H1 (cell line): ENCODE data around the gene ARSB. TPM values are rescaled to one million over a fixed set of nuclear protein-coding genes. Genes with fewer than 3 reads are reported as not detected.

Experiments used
- CTCF ChIA-PET: fragments of 300-600 bp; sonication (Branson Sonifier 250); formaldehyde crosslinking; loops from one replicate; lab custom pipeline; 2021; ENCODE audit not compliant: partially characterized antibody; lab: Charles Lee
- POLR2A ChIA-PET: fragments of 300-600 bp; sonication (Branson Sonifier 250); formaldehyde crosslinking; loops from one replicate; lab custom pipeline; 2021; ENCODE audit warnings: inconsistent platforms; ENCODE audit not compliant: partially characterized antibody; lab: Charles Lee
- DNase-seq, 2 experiments: peaks; one replicate each; pipeline versions ENCODE4 v3.0.0 to v3.0.0-alpha.2; 2010 to 2022; ENCODE audit warnings: low spot score in 2 of 2, low read depth in 1 of 2, mixed read lengths in 1 of 2
- FAIRE-seq: peaks from 2 replicates; lab custom pipeline; 2011; peaks lifted over from hg19 to GRCh38; lab: Jason Lieb, UNC
- H2AFZ ChIP-seq: 2 replicates; pipeline ENCODE4 v1.8.1; 2012; ENCODE audit warnings: low read length, inconsistent platforms
- H2AK5ac ChIP-seq: 2 replicates; pipeline ENCODE4 v1.6.1; 2013; ENCODE audit warnings: low read depth, low read length
- H2BK120ac ChIP-seq: replicated peaks from 2 replicates; pipeline ENCODE3; 2013; ENCODE audit warnings: low read depth, low read length, inconsistent platforms
- H2BK12ac ChIP-seq: 2 replicates; pipeline ENCODE4 v1.6.1; 2013; ENCODE audit warnings: low read depth, low read length
- H2BK15ac ChIP-seq: 2 replicates; pipeline ENCODE4 v1.6.1; 2013; ENCODE audit warnings: low read length
- H2BK20ac ChIP-seq: 2 replicates; pipeline ENCODE4 v1.6.1; 2013; ENCODE audit warnings: low read length
- H2BK5ac ChIP-seq: 2 replicates; pipeline ENCODE4 v1.6.1; 2013; ENCODE audit warnings: low read depth, low read length
- H3K14ac ChIP-seq: 2 replicates; pipeline ENCODE4 v1.6.1; 2013; ENCODE audit warnings: inconsistent platforms; ENCODE audit not compliant: insufficient read length
- H3K18ac ChIP-seq: 2 replicates; pipeline ENCODE4 v1.6.1; 2013; ENCODE audit warnings: low read length; ENCODE audit errors: extremely low read depth
- H3K23ac ChIP-seq: 2 replicates; pipeline ENCODE4 v1.6.1; 2013; ENCODE audit warnings: inconsistent platforms; ENCODE audit not compliant: insufficient read length
- H3K23me2 ChIP-seq: 2 replicates; pipeline ENCODE4 v1.6.1; 2013; ENCODE audit warnings: low read depth, low read length
- H3K27ac ChIP-seq: 2 replicates; pipeline ENCODE4 v1.6.1; 2011; ENCODE audit warnings: low read depth, low read length, inconsistent platforms
- H3K27me3 ChIP-seq, 4 experiments: replicated peaks in 1 of 4; 1 replicate in 1 of 4; 2 replicates in 3 of 4; pipeline versions ENCODE4 v1.6.1 to v1.8.1; 2011 to 2013; ENCODE audit warnings: low read length in 3 of 4, mild to moderate bottlenecking in 3 of 4, inconsistent platforms in 2 of 4, mixed read lengths in 2 of 4, moderate library complexity in 1 of 4; ENCODE audit not compliant: control insufficient read depth in 3 of 4, insufficient read depth in 3 of 4; ENCODE audit errors: extremely low read depth in 1 of 4
- H3K36me3 ChIP-seq, 4 experiments: 2 replicates each; pipeline versions ENCODE4 v1.6.1 to v1.8.1; 2011 to 2013; ENCODE audit warnings: mild to moderate bottlenecking in 4 of 4, low read length in 3 of 4, moderate library complexity in 2 of 4, control low read depth in 1 of 4, inconsistent platforms in 1 of 4; ENCODE audit not compliant: insufficient read depth in 4 of 4, control insufficient read depth in 2 of 4
- H3K4ac ChIP-seq: replicated peaks from 2 replicates; pipeline ENCODE3; 2013; ENCODE audit warnings: low read length, low read depth, mixed read lengths, inconsistent platforms; ENCODE audit not compliant: insufficient read length
- H3K4me1 ChIP-seq, 4 experiments: replicated peaks in 1 of 4; 1 replicate in 1 of 4; 2 replicates in 3 of 4; pipeline versions ENCODE4 v1.6.1 to v1.8.1; 2011 to 2013; ENCODE audit warnings: low read length in 3 of 4, inconsistent platforms in 2 of 4, mixed read lengths in 1 of 4; ENCODE audit not compliant: insufficient read depth in 4 of 4, control insufficient read depth in 3 of 4
- H3K4me2 ChIP-seq, 2 experiments: 2 replicates each; pipeline versions ENCODE4 v1.6.1 to v1.8.1; 2011 to 2013; ENCODE audit warnings: low read depth in 2 of 2, low read length in 2 of 2, control low read depth in 1 of 2, inconsistent platforms in 1 of 2, mild to moderate bottlenecking in 1 of 2; ENCODE audit not compliant: insufficient read depth in 1 of 2
- H3K4me3 ChIP-seq, 4 experiments: fragments of 200-600, 300-600 bp in 1 of 4; sonication (generic), shearing (Covaris generic), sonication (Bioruptor Twin) in 1 of 4; 2 replicates each; pipeline versions ENCODE4 v1.5.1 to v1.8.1; 2011 to 2016; ENCODE audit warnings: low read length in 4 of 4, low read depth in 3 of 4, control low read depth in 2 of 4, inconsistent platforms in 2 of 4, mild to moderate bottlenecking in 2 of 4, mixed read lengths in 1 of 4, moderate library complexity in 1 of 4; ENCODE audit not compliant: insufficient read depth in 2 of 4; ENCODE audit errors: extremely low read depth in 1 of 4
- H3K56ac ChIP-seq: replicated peaks from 2 replicates; pipeline ENCODE3; 2013; ENCODE audit warnings: low read depth, mild to moderate bottlenecking, mixed read lengths, low read length, inconsistent platforms; ENCODE audit not compliant: insufficient read length
- H3K79me1 ChIP-seq: 2 replicates; pipeline ENCODE4 v1.6.1; 2013; ENCODE audit warnings: low read depth, low read length, control low read depth
- H3K79me2 ChIP-seq, 2 experiments: 2 replicates each; pipeline versions ENCODE4 v1.6.1 to v1.8.1; 2012 to 2013; ENCODE audit warnings: low read length in 2 of 2, mild to moderate bottlenecking in 2 of 2, inconsistent platforms in 1 of 2; ENCODE audit not compliant: insufficient read depth in 2 of 2, control insufficient read depth in 1 of 2
- H3K9ac ChIP-seq, 4 experiments: replicated peaks in 1 of 4; 1 replicate in 1 of 4; 2 replicates in 3 of 4; pipeline versions ENCODE4 v1.6.1 to v1.8.1; 2011 to 2013; ENCODE audit warnings: low read depth in 3 of 4, low read length in 3 of 4, control low read depth in 2 of 4, mild to moderate bottlenecking in 2 of 4, moderate library complexity in 2 of 4, inconsistent platforms in 1 of 4; ENCODE audit errors: extremely low read depth in 1 of 4
- H3K9me3 ChIP-seq, 2 experiments: 2 replicates each; pipeline versions ENCODE4 v1.6.1 to v1.8.1; 2012 to 2013; ENCODE audit warnings: mild to moderate bottlenecking in 2 of 2, moderate library complexity in 2 of 2, control low read depth in 1 of 2, inconsistent platforms in 1 of 2, low read depth in 1 of 2, low read length in 1 of 2, mixed read lengths in 1 of 2; ENCODE audit not compliant: insufficient read depth in 2 of 2
- H4K20me1 ChIP-seq, 2 experiments: replicated peaks in 1 of 2; 2 replicates each; pipeline versions ENCODE3 to v1.8.1; 2011 to 2013; ENCODE audit warnings: inconsistent platforms in 2 of 2, low read length in 2 of 2, mild to moderate bottlenecking in 1 of 2; ENCODE audit not compliant: insufficient read depth in 2 of 2, control insufficient read depth in 1 of 2
- H4K5ac ChIP-seq: 2 replicates; pipeline ENCODE4 v1.6.1; 2013; ENCODE audit warnings: low read length, low read depth, mixed read lengths, inconsistent platforms; ENCODE audit not compliant: insufficient read length
- H4K8ac ChIP-seq: 2 replicates; pipeline ENCODE4 v1.8.0; 2013; ENCODE audit warnings: mild to moderate bottlenecking, moderate library complexity, low read length, inconsistent platforms; ENCODE audit not compliant: insufficient read depth; ENCODE audit errors: extremely low read depth
- H4K91ac ChIP-seq: replicated peaks from 2 replicates; pipeline ENCODE3; 2013; ENCODE audit warnings: low read length, mixed read lengths, inconsistent platforms; ENCODE audit not compliant: insufficient read length
- BACH1 ChIP-seq: IDR thresholded peaks from 2 replicates; pipeline ENCODE4 v1.6.1; 2012; ENCODE audit warnings: low read length, improper control_type of control experiment
- EGR1 ChIP-seq: IDR thresholded peaks from 2 replicates; pipeline ENCODE4 v1.6.1; 2011; ENCODE audit warnings: low read depth, low read length, borderline replicate concordance
- FOSL1 ChIP-seq: IDR thresholded peaks from 2 replicates; pipeline ENCODE4 v1.6.1; 2011; ENCODE audit warnings: mild to moderate bottlenecking, low read depth, low read length, moderate library complexity; ENCODE audit not compliant: insufficient read depth
- KDM5A ChIP-seq: fragments of 200-600 bp; IDR thresholded peaks from 2 replicates; pipeline ENCODE4 v1.7.1; 2012; ENCODE audit warnings: mild to moderate bottlenecking, low read length, inconsistent platforms, mixed read lengths
- NRF1 ChIP-seq: IDR thresholded peaks from 2 replicates; pipeline ENCODE4 v1.6.1; 2011; ENCODE audit warnings: mild to moderate bottlenecking, low read depth, low read length, improper control_type of control experiment
- SIRT6 ChIP-seq: IDR thresholded peaks from one replicate; pipeline ENCODE4 v1.7.1; 2012; ENCODE audit warnings: low read length, inconsistent platforms
- SRF ChIP-seq: IDR thresholded peaks from 2 replicates; pipeline ENCODE4 v1.6.1; 2011; ENCODE audit warnings: mild to moderate bottlenecking, low read depth, low read length, moderate library complexity
- WGBS, 2 experiments: shearing (Covaris generic) in 1 of 2; methylation state at CpG; one replicate each; pipeline versions ENCODE4 v1.1.6 to v1.1.7; 2013 to 2015; ENCODE audit warnings: low lambda C conversion rate in 2 of 2, mixed read lengths in 2 of 2, inconsistent platforms in 1 of 2, low coverage in 1 of 2, missing lambda C conversion rate in 1 of 2; ENCODE audit not compliant: insufficient replicate concordance in 2 of 2, insufficient coverage in 1 of 2, insufficient read length in 1 of 2; ENCODE audit errors: extremely low coverage in 1 of 2, missing lambda C conversion rate in 1 of 2; 5-methylcytosine and 5-hydroxymethylcytosine counted together
- polyA plus RNA-seq, 7 experiments: library from polyadenylated mRNA; depleted of rRNA in 3 of 7; stranded (reverse) in 5 of 7; unstranded in 2 of 7; fragments of >200 nt in 5 of 7; fragments of 200-250 nt in 2 of 7; gene quantifications; 1 replicate in 5 of 7; 2 replicates in 1 of 7; 4 replicates in 1 of 7; pipeline versions ENCODE4 v1.2.1 to v1.2.3, GENCODE V29; 2011 to 2013; ENCODE audit warnings: missing spikeins in 2 of 7, mixed read lengths in 2 of 7
- total RNA-seq: library from RNA; stranded (reverse); fragmentation: NEBNext Ultra II Directional; extraction: Animal tissue kit (Norgen Biotek cat#: 25700); gene quantifications from 2 replicates; pipeline ENCODE4 v1.2.1, GENCODE V29; 2021
- TF ChIP-seq, protein P1 (sequence below): IDR thresholded peaks from 2 replicates; pipeline ENCODE4 v1.6.1; 2012; ENCODE audit warnings: inconsistent platforms

The ARSB gene
- total and polyA plus RNA-seq, 2 of the 8 experiments (the other 6 are each of a cell fraction or from before 2014, with no cell fraction given): 6.4 to 13.9 TPM

DNA sequence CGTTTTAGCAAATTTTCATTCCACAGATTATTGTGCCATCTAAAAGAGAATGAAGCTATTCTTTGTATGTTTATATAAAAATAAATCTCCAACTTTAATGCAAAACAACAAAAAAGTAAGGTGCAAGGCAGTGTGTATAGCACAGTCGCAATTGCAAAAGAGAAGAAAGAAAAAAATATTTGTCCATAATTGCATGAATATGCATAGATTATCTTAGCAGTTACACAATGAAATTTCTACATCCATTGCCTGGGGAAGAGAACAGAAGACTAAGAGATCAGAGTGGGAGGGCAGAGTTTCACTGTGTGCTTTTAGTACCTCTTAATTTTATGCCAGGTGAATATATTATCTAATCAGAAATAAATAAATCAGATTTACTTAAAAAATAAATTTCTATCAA, 250.2 kb downstream of the ARSB start:
- no peak overlapping the region for H2BK15ac ChIP-seq
- H3K23me2 ChIP-seq: no peaks in the 10 kb centered on the region
- no peaks in the 10 kb centered on the region for H3K79me2 ChIP-seq
- H3K4me2 ChIP-seq: no peak overlapping the region
- no peak overlapping the region for H4K91ac ChIP-seq
- H4K20me1 ChIP-seq: no peaks in the 10 kb centered on the region
- POLR2A ChIA-PET: no interaction called here
- no peak overlapping the region for H2BK20ac ChIP-seq
- H3K79me1 ChIP-seq: no peaks in the 10 kb centered on the region
- H3K18ac ChIP-seq: no peak overlapping the region
- no peak overlapping the region for H2BK120ac ChIP-seq
- no peaks in the 10 kb centered on the region; a peak in 1 of 4 replicates for H3K9me3 ChIP-seq
- no peak overlapping the region for H3K4me3 ChIP-seq
- WGBS, 2 experiments: 87% methylated on average over 2 of the region's 2 CpGs; no CpG with 5 or more reads in 1 of the 2 experiments
- H4K8ac ChIP-seq: no peak overlapping the region
- H2AFZ ChIP-seq: no peak overlapping the region
- H3K56ac ChIP-seq: no peak overlapping the region
- no peak overlapping the region for H3K27ac ChIP-seq
- H3K36me3 ChIP-seq: no peaks in the 10 kb centered on the region
- H3K14ac ChIP-seq: no peak overlapping the region
- H3K9ac ChIP-seq: no peak overlapping the region
- H2BK5ac ChIP-seq: no peak overlapping the region
- FAIRE-seq (no peak), DNase-seq (no peak)
- H3K4me1 ChIP-seq: peaks cover 0 to 2% (median under 1%) of the 10 kb centered on the region in 4 experiments; a peak in 1 of 7 replicates
- CTCF ChIA-PET: interaction anchor here (1.6 kb wide), 1 partner anchor 10 kb away, joined by 4 read pairs; no protein-coding TSS in a partner anchor
- H3K4ac ChIP-seq: no peak overlapping the region
- no peak overlapping the region for H2BK12ac ChIP-seq
- no peak overlapping the region for H3K23ac ChIP-seq
- no peaks in the 10 kb centered on the region for H3K27me3 ChIP-seq
- no peak overlapping the region for H4K5ac ChIP-seq
- H2AK5ac ChIP-seq: no peak overlapping the region
- TF ChIP-seq BACH1 (no peak), EGR1 (no peak), SIRT6 (no peak), KDM5A (no peak), FOSL1 (no peak), SRF (no peak), NRF1 (no peak)
- TF ChIP-seq, protein P1, sequence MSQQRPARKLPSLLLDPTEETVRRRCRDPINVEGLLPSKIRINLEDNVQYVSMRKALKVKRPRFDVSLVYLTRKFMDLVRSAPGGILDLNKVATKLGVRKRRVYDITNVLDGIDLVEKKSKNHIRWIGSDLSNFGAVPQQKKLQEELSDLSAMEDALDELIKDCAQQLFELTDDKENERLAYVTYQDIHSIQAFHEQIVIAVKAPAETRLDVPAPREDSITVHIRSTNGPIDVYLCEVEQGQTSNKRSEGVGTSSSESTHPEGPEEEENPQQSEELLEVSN: no peak
